Fibroblast of mammary gland (primary cell): Measurements from ENCODE around the gene ZDHHC13.
A peak's percentile ranks its signal among the peaks of the same experiment; 100 is the strongest.

Experiments used
- DNase-seq: peaks from one replicate; pipeline ENCODE4 v3.0.0-alpha.2; 2010; ENCODE audit warnings: low read depth
- H3K4me3 ChIP-seq: 2 replicates; pipeline ENCODE4 v1.5.1; 2011; ENCODE audit warnings: low read depth, mild to moderate bottlenecking, low read length, moderate library complexity; ENCODE audit not compliant: control insufficient read depth
- CTCF ChIP-seq: conservative IDR thresholded peaks from 2 replicates; pipeline ENCODE4 v1.5.1; 2011; ENCODE audit warnings: low read depth, low read length, inconsistent platforms; ENCODE audit not compliant: control insufficient read depth, insufficient read depth

Gene ZDHHC13

DNA sequence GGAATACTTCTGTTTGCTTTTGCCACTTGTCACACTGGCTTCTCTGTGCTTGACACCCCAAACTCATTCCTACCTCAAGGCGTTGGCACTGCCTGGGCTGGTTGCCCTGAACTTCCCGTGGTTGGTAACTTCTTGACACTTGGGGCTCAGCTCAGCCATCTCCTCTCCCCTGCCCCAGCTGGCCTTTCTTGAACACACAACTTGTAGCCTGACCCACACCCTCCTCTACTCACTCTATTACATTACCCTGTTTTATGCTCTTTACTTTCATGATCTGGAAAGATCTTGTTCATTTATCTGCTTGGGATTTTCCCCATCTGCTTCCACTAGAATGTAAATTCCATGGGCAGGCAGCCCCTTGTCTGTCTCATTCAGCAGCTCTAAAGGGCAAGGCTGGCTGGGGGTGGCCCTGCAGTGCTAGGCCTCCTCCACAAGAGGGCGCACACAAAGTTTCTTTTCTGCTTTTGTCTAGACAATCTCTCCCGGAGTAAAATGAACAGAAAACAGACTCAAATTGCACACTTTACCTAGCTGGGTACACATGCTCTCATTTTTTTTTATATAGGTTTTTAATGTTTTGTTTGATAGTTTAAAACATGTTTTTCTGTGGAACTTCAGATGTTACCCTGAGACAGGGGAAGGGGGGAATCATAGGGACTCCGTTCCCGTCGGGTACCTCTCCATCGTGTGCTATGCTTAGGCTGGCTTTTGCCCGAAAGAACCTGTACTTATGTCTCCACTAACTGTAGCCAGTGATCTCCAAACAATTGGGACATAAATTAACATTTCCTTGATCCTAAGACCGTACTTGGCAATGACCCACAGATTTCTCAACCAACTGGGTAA is 40.0 kb upstream of the ZDHHC13 start:
- no peak overlapping the region for H3K4me3 ChIP-seq
- peak; percentile 93 for TF ChIP-seq CTCF
- peak; percentile 37 for DNase-seq

GRCh38 chr11:19077965-19078364 is 39.0 kb upstream of the ZDHHC13 start:
- no peak overlapping the region for H3K4me3 ChIP-seq
- TF ChIP-seq CTCF: no peak
- DNase-seq: no peak

GRCh38 chr11:19079643-19080440 is 37.1 kb upstream of the ZDHHC13 start:
- TF ChIP-seq CTCF: no peak
- no peak overlapping the region for H3K4me3 ChIP-seq

DNA sequence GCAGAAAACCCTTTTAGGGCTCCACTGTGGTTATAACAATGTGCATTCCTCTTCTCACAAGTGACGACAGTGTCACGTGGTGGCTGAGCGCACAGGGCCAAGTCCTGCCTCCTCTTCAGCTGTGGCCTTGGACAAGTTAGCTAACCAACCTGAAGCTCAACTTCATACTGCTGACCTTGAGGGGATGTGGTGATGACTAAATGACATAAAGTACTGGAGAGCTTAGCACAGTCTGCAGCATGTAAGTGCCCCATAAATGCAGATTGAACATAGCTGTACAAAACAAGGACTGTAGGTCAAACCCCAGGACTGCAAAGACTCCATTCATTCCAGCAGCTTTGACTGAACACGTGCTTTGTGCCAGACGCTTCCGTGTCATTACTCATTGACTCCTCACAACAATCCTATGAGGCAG is 36.4 kb upstream of the ZDHHC13 start:
- H3K4me3 ChIP-seq: no peak overlapping the region
- DNase-seq: peak; percentile 79
- TF ChIP-seq CTCF: no peak

More at GRCh38 chr11:19079643-19080440, 37.1 kb upstream of the ZDHHC13 start:
- peak; percentile 94 for DNase-seq

- no peak overlapping the region for H3K4me3 ChIP-seq
- no peak for DNase-seq
- no peak for TF ChIP-seq CTCF
Observed at GRCh38 chr11:19083166-19083565, 33.8 kb upstream of the ZDHHC13 start.

DNA sequence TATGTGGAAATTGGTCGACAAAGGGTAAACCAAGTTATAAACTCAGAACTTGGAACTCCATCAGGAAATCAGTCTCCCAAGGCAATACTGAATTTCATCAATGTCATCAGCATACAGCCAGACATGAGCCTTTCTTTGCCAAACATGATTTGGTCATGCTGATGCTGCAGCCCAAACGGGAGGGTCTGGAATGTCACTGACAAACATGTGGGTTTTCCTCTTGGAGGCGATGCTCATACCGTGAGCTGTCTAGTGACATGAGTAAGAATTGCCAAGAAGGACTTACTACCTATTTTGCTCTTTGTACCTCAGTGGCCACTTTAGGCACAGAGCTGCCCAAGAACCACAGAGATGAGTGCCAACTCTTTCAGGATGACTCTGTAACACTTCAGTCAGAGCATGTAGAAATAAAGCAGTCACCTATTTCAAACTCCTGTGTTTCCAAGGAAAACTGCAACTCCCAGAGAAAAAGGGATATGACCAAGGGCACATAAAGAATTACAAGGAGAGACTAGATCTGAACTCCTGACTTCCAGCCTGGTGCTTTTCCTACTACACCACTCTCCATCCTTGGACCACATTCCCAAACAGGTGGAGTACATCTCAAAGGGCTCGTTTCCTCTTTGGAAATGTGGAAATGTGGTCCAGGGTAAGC is 32.2 kb upstream of the ZDHHC13 start:
- H3K4me3 ChIP-seq: no peak overlapping the region
- peak; percentile 9 for DNase-seq
- TF ChIP-seq CTCF: no peak
